K562 (cell line): ENCODE measurements around the gene CRYBB1. TPM values are rescaled to one million over a fixed set of nuclear protein-coding genes. Genes with fewer than 3 reads are reported as not detected.

Source experiments
- ATAC-seq: fragments of 200-7000 bp; cut with Tn5 transposase; 3 replicates; pipeline ENCODE4 v1.9.1; 2020; ENCODE audit warnings: moderate library complexity
- BruUV-seq: library from RNA; stranded (reverse); fragments of 400-500 nt; replicated peaks from 2 replicates; lab custom pipeline; 2021; lab: Mats Ljungman, UMichigan
- CTCF ChIA-PET: fragments of 300-600 bp; formaldehyde crosslinking; extraction: SDS; loops from one replicate; lab custom pipeline; 2021; ENCODE audit warnings: low intra/inter-chr PET ratio; lab: Yijun Ruan, JAX
- POLR2A ChIA-PET: fragments of 300-600, 350-650 bp; sonication (Branson Sonifier 250); formaldehyde crosslinking; extraction: SDS; loops from one replicate; lab custom pipeline; 2021; ENCODE audit warnings: antibody characterized with exemption, inconsistent platforms; lab: Yijun Ruan, JAX
- DNase-seq, 4 experiments: peaks; one replicate each; pipeline versions ENCODE4 v3.0.0 to v3.0.0-alpha.2; 2011 to 2018; ENCODE audit warnings: low spot score in 3 of 4, mixed read lengths in 3 of 4; ENCODE audit errors: extremely low read depth in 1 of 4
- FAIRE-seq: peaks from 2 replicates; lab custom pipeline; 2011; peaks lifted over from hg19 to GRCh38; lab: Jason Lieb, UNC
- H2AFZ ChIP-seq: 2 replicates; pipeline ENCODE4 v1.6.0; 2011; ENCODE audit warnings: low read depth, low read length, control low read depth, inconsistent platforms
- H3K27ac ChIP-seq: fragments of 200-600 bp; 3 replicates; pipeline ENCODE4 v1.8.0; 2011; ENCODE audit warnings: low read depth, mild to moderate bottlenecking, control low read depth, inconsistent platforms, low read length, moderate library complexity, mixed read lengths; ENCODE audit errors: extremely low read depth
- H3K27me3 ChIP-seq, 2 experiments: fragments of 300-600 bp in 1 of 2; 2 replicates in 1 of 2; 3 replicates in 1 of 2; pipeline versions ENCODE4 v1.6.0 to v1.8.0; 2011; ENCODE audit warnings: inconsistent platforms in 2 of 2, low read length in 2 of 2, mild to moderate bottlenecking in 1 of 2, mixed read lengths in 1 of 2, moderate library complexity in 1 of 2; ENCODE audit not compliant: control insufficient read depth in 2 of 2, insufficient read depth in 2 of 2
- H3K36me3 ChIP-seq: fragments of 300-600 bp; 3 replicates; pipeline ENCODE4 v1.8.0; 2011; ENCODE audit warnings: mild to moderate bottlenecking, low read length, inconsistent platforms; ENCODE audit not compliant: control insufficient read depth, insufficient read depth
- H3K4me1 ChIP-seq, 2 experiments: fragments of 200-600 bp in 1 of 2; replicated peaks in 1 of 2; 2 replicates in 1 of 2; 3 replicates in 1 of 2; pipeline versions ENCODE4 v1.5.1 to v1.8.0; 2011; ENCODE audit warnings: inconsistent platforms in 2 of 2, low read length in 2 of 2, mild to moderate bottlenecking in 1 of 2, mixed read lengths in 1 of 2, moderate library complexity in 1 of 2; ENCODE audit not compliant: control insufficient read depth in 2 of 2, insufficient read depth in 2 of 2
- H3K4me2 ChIP-seq: 2 replicates; pipeline ENCODE4 v1.6.1; 2011; ENCODE audit warnings: low read length, control low read depth, inconsistent platforms, mixed read lengths; ENCODE audit not compliant: insufficient read depth
- H3K4me3 ChIP-seq: fragments of 200-600 bp; sonication (generic), shearing (Covaris generic); 2 replicates; pipeline ENCODE4 v1.5.1; 2016; ENCODE audit warnings: control low read depth, inconsistent platforms
- H3K79me2 ChIP-seq: fragments of 200-600 bp; 3 replicates; pipeline ENCODE4 v1.8.0; 2011; ENCODE audit warnings: low read length, inconsistent platforms; ENCODE audit not compliant: control insufficient read depth, insufficient read depth
- H3K9ac ChIP-seq, 2 experiments: 2 replicates each; pipeline versions ENCODE4 v1.6.0 to v1.6.1; 2011; ENCODE audit warnings: low read depth in 2 of 2, low read length in 2 of 2, control low read depth in 1 of 2, inconsistent platforms in 1 of 2, mild to moderate bottlenecking in 1 of 2, mixed read lengths in 1 of 2; ENCODE audit not compliant: insufficient read depth in 1 of 2
- H3K9me1 ChIP-seq: one replicate; pipeline ENCODE4 v1.6.0; 2011; ENCODE audit warnings: inconsistent platforms, mild to moderate bottlenecking, low read length, moderate library complexity; ENCODE audit not compliant: control insufficient read depth, insufficient read depth
- H3K9me3 ChIP-seq: replicated peaks from 2 replicates; pipeline ENCODE4 v1.5.1; 2011; ENCODE audit warnings: low read depth, low read length, inconsistent platforms; ENCODE audit not compliant: control insufficient read depth, insufficient read depth
- H4K20me1 ChIP-seq: replicated peaks from 2 replicates; pipeline ENCODE4 v1.6.1; 2011; ENCODE audit warnings: low read length, inconsistent platforms, mixed read lengths; ENCODE audit not compliant: control insufficient read depth, insufficient read depth
- ARID1B ChIP-seq: fragments of 450-650 bp; IDR thresholded peaks from 2 replicates; pipeline ENCODE4 v1.6.1; 2016; ENCODE audit warnings: antibody characterized with exemption, mild to moderate bottlenecking, inconsistent platforms
- BACH1 ChIP-seq: fragments of 200-800 bp; sonication (Bioruptor generic); IDR thresholded peaks from 2 replicates; pipeline ENCODE4 v1.6.1; 2016; ENCODE audit warnings: missing genetic modification characterization, missing compliant biosample characterization
- BCOR ChIP-seq: fragments of 450-650 bp; IDR thresholded peaks from 2 replicates; pipeline ENCODE4 v1.6.1; 2016
- CBFA2T3 ChIP-seq: fragments of 450-650 bp; IDR thresholded peaks from 2 replicates; pipeline ENCODE4 v1.6.1; 2017
- ILK ChIP-seq: fragments of 450-650 bp; IDR thresholded peaks from 2 replicates; pipeline ENCODE4 v1.6.1; 2016; ENCODE audit warnings: missing genetic modification characterization, low read depth, mild to moderate bottlenecking, missing compliant biosample characterization, moderate library complexity, borderline replicate concordance
- JUND ChIP-seq, 2 experiments: IDR thresholded peaks; 2 replicates in 1 of 2; 3 replicates in 1 of 2; pipeline ENCODE4 v1.6.1; 2011; ENCODE audit warnings: borderline replicate concordance in 2 of 2, low read depth in 2 of 2, low read length in 2 of 2, improper control_type of control experiment in 1 of 2, missing biosample characterization in 1 of 2, missing genetic modification characterization in 1 of 2, missing genetic modification reagents in 1 of 2
- KDM2B ChIP-seq: fragments of 250-450 bp; sonication (Bioruptor Pico); IDR thresholded peaks from 2 replicates; pipeline ENCODE4 v1.8.0; 2021; ENCODE audit warnings: mild to moderate bottlenecking, moderate library complexity
- MAFF ChIP-seq: IDR thresholded peaks from 2 replicates; pipeline ENCODE4 v1.6.1; 2012; ENCODE audit warnings: low read length, improper control_type of control experiment
- MAFG ChIP-seq: fragments of 450-650 bp; conservative IDR thresholded peaks from 2 replicates; pipeline ENCODE4 v1.6.1; 2016; ENCODE audit warnings: missing genetic modification characterization, missing compliant biosample characterization
- MEF2D ChIP-seq: conservative IDR thresholded peaks from 2 replicates; pipeline ENCODE4 v1.6.1; 2016; ENCODE audit warnings: low read depth, missing genetic modification characterization, missing compliant biosample characterization
- MIER1 ChIP-seq: fragments of 450-650 bp; IDR thresholded peaks from 2 replicates; pipeline ENCODE4 v1.6.1; 2016; ENCODE audit warnings: antibody characterized with exemption, mild to moderate bottlenecking, low read depth
- NCOR1 ChIP-seq: fragments of 450-650 bp; IDR thresholded peaks from 2 replicates; pipeline ENCODE4 v1.6.1; 2016; ENCODE audit warnings: mild to moderate bottlenecking, moderate library complexity
- RB1 ChIP-seq: fragments of 450-650 bp; IDR thresholded peaks from 2 replicates; pipeline ENCODE4 v1.6.1; 2017; ENCODE audit warnings: low read depth, mild to moderate bottlenecking
- TRIM24 ChIP-seq, 2 experiments: fragments of 450-650 bp; IDR thresholded peaks; 2 replicates each; pipeline ENCODE4 v1.6.1; 2016
- ZNF239 ChIP-seq: fragments of 250-450 bp; sonication (Bioruptor Pico); IDR thresholded peaks from 2 replicates; pipeline ENCODE4 v1.4.0; 2020; ENCODE audit warnings: mild to moderate bottlenecking
- ZNF384 ChIP-seq: IDR thresholded peaks from 2 replicates; pipeline ENCODE4 v1.6.1; 2012; ENCODE audit warnings: low read depth, low read length, improper control_type of control experiment
- WGBS: fragments of 100-300 bp; shearing (Covaris generic); methylation state at CpG from one replicate; pipeline ENCODE4 v1.1.6; 2016; ENCODE audit warnings: low coverage, mixed read lengths; ENCODE audit not compliant: insufficient coverage; ENCODE audit errors: missing lambda C conversion rate; 5-methylcytosine and 5-hydroxymethylcytosine counted together
- in situ Hi-C: fragments of 300-500 bp; cut with MboI; formaldehyde crosslinking; loops from 4 replicates; pipeline ENCODE4 v1.15.0; 2018; ENCODE audit warnings: inconsistent platforms, mixed read lengths
- intact Hi-C: fragments of 100-400 bp; cut with micrococcal nuclease; formaldehyde crosslinking; loops from 2 replicates; pipeline ENCODE4 v1.14.2; 2022
- polyA plus RNA-seq, 8 experiments: library from polyadenylated mRNA; depleted of rRNA in 4 of 8; stranded (reverse) in 5 of 8; unstranded in 3 of 8; fragments of >200 nt; fragmentation: Nextera tagmentation in 2 of 8; fragmentation: Illumina TruSeq in 1 of 8; extraction: Ambion mirVana in 2 of 8; extraction: Trizol in 1 of 8; gene quantifications; 2 replicates each; pipeline versions ENCODE4 v1.2.1 to v1.2.3, GENCODE V29; 2011 to 2014; ENCODE audit warnings: inconsistent platforms in 1 of 8, missing spikeins in 1 of 8
- total RNA-seq, 7 experiments: library from RNA; depleted of rRNA in 6 of 7; stranded (reverse); fragments of >200 nt in 6 of 7; fragmentation: Illumina TruSeq in 2 of 7; extraction: Trizol in 2 of 7; gene quantifications; 2 replicates each; pipeline versions ENCODE4 v1.2.1 to v1.2.3, GENCODE V29; 2011 to 2021; ENCODE audit warnings: low replicate concordance in 1 of 7
- TF ChIP-seq, protein P1 (sequence below), 2 experiments: fragments of 450-650 bp in 1 of 2; sonication (generic) in 1 of 2; formaldehyde crosslinking in 1 of 2; IDR thresholded peaks in 1 of 2; conservative IDR thresholded peaks in 1 of 2; 2 replicates each; pipeline versions ENCODE4 v1.6.1 to v1.8.1; 2016 to 2023; ENCODE audit warnings: mild to moderate bottlenecking in 2 of 2, moderate library complexity in 2 of 2, inconsistent platforms in 1 of 2, missing genetic modification reagents in 1 of 2

The CRYBB1 gene
- total and polyA plus RNA-seq, 9 of the 15 experiments (the other 6 are each of a cell fraction or from before 2014, with no cell fraction given): 0.16 to 0.45 (median 0.33) TPM; not detected in 2

DNA sequence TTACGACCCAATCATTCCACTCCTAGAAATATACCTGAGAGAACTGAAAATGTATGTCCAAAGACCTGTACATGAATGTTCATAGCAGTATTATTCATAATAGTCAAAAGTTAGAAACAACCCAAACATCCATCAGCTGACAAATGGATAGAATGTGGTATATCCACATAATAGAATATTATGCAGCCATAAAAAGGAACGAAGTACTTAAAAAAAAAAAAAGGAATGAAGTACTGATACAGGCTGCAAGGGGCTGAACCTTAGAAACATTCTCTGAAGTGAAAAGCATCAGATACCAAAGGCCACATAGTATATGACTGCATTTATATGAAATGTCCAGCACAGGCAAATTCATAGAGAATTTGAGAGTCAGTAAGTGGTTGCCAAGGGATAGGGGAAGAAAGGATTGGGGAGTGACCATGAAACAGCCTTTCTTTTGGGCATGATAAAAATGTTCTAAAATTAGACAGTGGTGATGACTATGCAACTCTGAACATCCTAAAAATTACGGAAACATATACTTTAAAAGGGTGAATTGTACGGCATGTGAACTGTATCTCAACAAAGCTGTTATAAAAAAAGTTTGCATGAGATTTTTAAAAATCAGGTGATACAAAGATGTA lies 29.7 kb downstream of the CRYBB1 start:
- BruUV-seq: TSS peak; percentile 50
- Histone ChIP-seq H3K36me3 (peaks cover 48% of the 10 kb centered on the region), H3K9me3 (no peaks in the 10 kb centered on the region), H3K4me2 (peak overlapping the region; percentile 97), H3K4me1 (peaks cover 24 to 31% of the 10 kb centered on the region in 2 experiments), H3K27ac (peak overlapping the region; percentile 88), H3K4me3 (peak overlapping the region; percentile 93), H3K9me1 (no peaks in the 10 kb centered on the region), H3K79me2 (peaks cover 71% of the 10 kb centered on the region), H2AFZ (no peak overlapping the region), H3K27me3 (no peaks in the 10 kb centered on the region), H4K20me1 (peaks cover 11% of the 10 kb centered on the region; the same call in 1 of the 2 replicates), H3K9ac (peak overlapping the region in 1 of 2 experiments; percentile 78; a peak in 2 of 4 replicates)
- FAIRE-seq (peak; percentile 74), ATAC-seq (peak; percentile 13; the same call in 2 of the 3 replicates), DNase-seq (peak in 1 of 4 experiments; percentile 54)
- CTCF ChIA-PET: no interaction called here
- intact Hi-C loops (loop anchor here (10.0 kb wide), 1 partner anchor 103 kb away; the partner anchor contains the start of genes HPS4 and SRRD), in situ Hi-C loops (no loop called here)
- WGBS: 30% methylated on average over 3 of the region's 4 CpGs
- POLR2A ChIA-PET: no interaction called here
- TF ChIP-seq BACH1 (tag): peak; percentile 39; the same call in 1 of the 2 replicates
- 0 out of 2 replicates have a peak, but pooled peaks have one; percentile 29 for TF ChIP-seq MIER1
- TF ChIP-seq, protein P1, sequence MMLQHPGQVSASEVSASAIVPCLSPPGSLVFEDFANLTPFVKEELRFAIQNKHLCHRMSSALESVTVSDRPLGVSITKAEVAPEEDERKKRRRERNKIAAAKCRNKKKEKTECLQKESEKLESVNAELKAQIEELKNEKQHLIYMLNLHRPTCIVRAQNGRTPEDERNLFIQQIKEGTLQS (IDR thresholded peaks at IDR 0.05): 0 out of 2 replicates have a peak, but pooled peaks have one; percentile 12
- TF ChIP-seq, protein P1 (CRISPR knock-in tag; conservative IDR thresholded peaks at IDR 0.05): no peak
- peak; percentile 44 for TF ChIP-seq ARID1B
- TF ChIP-seq KDM2B: no peak
- no peak for TF ChIP-seq RB1
- TF ChIP-seq ZNF239 (CRISPR knock-in tag): 0 out of 2 replicates have a peak, but pooled peaks have one; percentile 43
- peak; percentile 75 for TF ChIP-seq ZNF384
- peak; percentile 76 for TF ChIP-seq BCOR
- peak in 1 of 2 experiments; percentile 61; a peak in 2 of 4 replicates for TF ChIP-seq TRIM24 (IDR thresholded peaks at IDR 0.05)
- peak; percentile 61; the same call in 1 of the 2 replicates for TF ChIP-seq MAFF
- peak; percentile 39 for TF ChIP-seq NCOR1
- TF ChIP-seq JUND (IDR thresholded peaks at IDR 0.05; ENCODE audit: borderline replicate concordance, low read depth, low read length): peak; percentile 11; the same call in 1 of the 2 replicates
- TF ChIP-seq JUND (tag; IDR thresholded peaks at IDR 0.05; ENCODE audit: borderline replicate concordance, low read depth, low read length): no peak; the same call in 2 of the 3 replicates
- no peak for TF ChIP-seq ILK (tag)
- TF ChIP-seq MAFG (tag): peak; percentile 74
- TF ChIP-seq MEF2D: peak; percentile 94
- peak; percentile 19; the same call in 1 of the 2 replicates for TF ChIP-seq CBFA2T3
